Activated naive CD4-positive, alpha-beta T cell (primary cell): ENCODE measurements around the gene CTF1.
"Not testable (repeated sequence)": the region's sequence is repeated elsewhere in the genome, so short reads cannot be mapped to it uniquely, and the experiment has no call there.

ENCODE experiments used
- DNase-seq, 4 experiments: peaks; one replicate each; lab custom pipeline; 2025; lab: John Stamatoyannopoulos, UW

CTF1 gene, protein sequence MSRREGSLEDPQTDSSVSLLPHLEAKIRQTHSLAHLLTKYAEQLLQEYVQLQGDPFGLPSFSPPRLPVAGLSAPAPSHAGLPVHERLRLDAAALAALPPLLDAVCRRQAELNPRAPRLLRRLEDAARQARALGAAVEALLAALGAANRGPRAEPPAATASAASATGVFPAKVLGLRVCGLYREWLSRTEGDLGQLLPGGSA

DNA sequence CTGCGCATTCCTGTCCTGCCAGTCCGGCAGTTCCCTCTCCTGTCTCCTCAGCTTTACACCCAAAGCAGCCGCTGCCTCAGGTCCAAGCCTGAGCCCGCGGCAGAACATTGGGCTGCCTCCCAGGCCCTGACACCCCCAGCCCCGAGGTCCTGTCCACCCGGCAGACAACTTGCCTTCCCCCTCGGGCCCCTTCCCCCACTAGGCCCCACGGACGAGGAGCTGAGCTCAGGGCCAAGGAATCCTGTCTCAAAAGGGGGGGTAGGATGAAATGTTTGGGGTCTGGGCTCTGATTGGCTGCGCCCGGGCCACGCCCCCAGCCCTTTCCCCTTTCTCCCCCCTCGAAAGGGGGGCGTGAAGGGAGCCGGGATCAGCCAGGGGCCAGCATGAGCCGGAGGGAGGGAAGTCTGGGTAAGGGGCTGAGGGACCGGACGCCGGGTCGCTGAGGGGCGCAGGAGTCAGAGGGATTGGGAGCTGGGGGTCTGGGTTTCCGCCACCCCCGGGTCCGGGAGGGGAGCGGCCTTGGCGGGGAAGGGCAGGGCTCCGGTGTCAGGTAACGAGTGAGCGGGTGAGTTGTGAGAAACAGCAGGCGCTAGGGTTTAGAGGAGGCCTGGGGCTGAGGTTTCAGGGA lies at the start of gene CTF1:
CTF1 (plus strand) TSS at position 354 of the 628 bp plus-strand sequence; CDS start at position 384, 30 bp downstream.
- DNase-seq = no peak

DNA sequence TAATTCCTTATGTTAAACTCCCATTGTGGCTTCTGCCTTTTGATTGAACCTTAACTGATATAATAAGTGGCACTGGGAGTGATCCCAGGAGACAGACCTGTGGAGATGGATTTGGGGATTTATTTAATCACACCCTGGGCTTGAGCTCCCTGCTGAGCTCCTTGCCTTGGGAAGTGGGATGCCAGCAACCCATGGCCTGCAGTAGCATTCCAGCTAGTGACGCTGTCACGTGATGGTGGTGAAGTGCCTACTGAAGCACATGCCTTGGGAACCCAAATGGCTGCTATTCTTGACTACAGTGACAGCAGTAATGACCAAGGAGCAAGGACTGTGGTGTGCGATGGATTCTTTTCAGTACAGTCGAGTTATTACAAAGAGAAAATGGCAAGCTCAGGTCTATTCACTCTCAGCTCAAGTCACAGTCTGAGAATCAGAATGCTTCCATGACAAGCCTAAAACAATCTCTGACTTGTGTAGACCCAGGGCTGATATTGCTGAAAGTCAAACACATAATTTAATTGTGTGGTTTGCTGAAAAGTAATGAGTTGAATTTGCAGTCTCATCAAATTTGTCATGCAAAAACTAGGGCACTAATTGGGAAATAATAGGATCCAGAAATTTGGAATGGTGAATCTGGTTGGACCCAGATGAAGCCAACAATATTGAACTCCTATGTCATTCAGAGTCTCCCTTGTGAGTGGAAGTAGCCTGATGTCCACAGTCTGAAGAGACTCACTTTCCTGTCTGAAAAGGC lies 49.6 kb upstream of the CTF1 start:
- DNase-seq = no peak

DNA sequence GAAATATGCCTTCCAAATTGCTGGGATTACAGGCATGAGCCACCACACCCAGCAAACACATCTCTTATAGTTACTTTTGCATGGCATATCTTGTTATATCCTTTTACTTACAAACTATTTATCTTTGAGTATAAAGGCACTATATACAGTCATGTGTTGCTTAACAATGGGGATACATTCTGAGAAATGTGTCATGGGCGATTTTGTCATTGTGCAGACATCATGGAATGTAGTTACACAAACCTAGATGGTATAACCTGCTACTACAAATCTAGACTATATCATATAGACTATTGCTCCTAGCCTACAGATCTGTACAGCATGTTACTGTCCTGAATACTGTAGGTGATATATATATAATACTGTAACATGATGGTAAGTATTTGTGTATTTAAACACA lies 46.2 kb upstream of the CTF1 start:
- no peak for DNase-seq

DNA sequence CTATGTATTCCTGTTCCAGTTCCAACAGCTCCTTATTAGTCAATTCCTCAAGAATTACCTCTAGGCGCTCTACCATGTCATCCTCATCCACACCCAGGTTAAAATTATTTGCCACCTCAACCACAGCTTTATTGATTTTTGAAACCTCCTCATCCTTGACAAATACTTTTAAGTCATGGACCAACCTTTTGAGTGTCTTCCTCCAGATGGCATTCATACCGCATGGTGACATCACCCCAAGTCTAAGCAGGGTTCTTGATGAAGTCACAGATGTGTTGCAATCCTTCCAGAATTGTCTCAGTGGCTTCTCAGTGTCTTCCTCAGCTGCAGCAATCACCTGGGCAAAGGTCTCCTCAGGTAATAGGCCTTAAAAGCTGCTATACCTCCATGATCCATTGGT lies 42.7 kb upstream of the CTF1 start:
- DNase-seq = no peak

DNA sequence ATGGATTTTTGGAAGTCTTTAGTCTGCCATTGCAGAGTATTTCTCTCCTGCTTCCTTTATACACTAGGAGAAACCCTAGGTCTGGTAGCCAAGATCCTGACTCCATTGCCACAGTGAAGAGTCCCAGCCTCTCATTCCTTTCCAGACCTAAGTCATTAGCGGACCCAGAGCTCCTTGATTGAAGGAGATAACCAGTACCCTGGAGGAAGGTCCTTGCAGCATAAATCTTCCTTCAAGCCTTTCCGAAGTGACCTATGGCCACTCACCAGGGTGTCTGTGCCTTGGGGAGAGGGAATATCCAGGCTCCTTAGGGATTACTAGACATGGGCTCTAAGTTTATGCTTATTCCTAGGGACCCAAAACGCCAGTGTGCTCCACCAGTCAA lies 38.3 kb upstream of the CTF1 start:
- DNase-seq = no peak

DNA sequence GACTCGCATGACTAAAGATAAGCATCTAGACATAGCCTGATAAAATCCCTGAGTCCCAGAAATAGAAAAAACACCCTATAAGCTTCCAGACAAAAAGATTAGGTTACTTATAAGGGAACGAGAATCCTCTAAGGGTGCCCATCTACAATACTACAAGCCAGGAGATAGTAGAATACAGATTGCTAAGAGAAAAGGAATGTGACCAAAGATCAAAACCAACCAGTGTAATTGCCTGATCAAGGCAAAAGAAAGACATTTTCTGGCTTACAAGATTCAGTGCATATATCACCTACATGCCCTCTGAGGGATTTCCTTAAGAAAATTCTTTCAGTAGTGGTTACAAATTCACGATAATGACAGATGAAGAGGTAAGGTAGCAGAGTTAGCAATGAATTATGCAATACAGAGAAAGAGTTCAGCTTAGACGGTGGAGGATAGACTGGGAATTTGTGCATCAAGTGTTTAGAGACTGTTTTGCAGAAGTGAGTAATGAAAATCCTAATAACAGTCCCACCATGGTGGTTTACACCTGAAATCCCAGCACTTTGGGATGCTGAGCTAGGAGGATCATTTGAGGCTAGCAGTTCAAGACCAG lies 37.5 kb upstream of the CTF1 start:
- DNase-seq = no peak

DNA sequence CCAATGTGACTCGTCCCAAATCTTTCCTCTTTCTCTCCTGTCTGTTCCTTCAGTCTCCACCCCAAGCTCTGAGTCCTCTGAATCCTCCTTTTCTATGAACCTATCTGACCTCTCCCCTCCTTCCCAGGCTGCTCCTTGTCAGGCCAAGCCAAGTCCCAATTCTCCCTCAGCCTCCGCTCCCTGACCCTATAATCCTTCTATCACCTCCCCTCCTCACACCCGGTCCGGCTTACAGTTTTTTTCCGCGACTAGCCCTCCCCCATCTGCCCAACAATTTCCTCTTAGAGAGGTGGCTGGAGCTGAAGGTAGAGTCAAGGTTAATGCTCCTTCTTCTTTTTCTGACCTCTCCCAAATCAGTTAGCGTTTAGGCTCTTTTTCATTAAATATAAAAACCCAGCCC lies 35.7 kb upstream of the CTF1 start:
- DNase-seq = not testable (repeated sequence)

DNA sequence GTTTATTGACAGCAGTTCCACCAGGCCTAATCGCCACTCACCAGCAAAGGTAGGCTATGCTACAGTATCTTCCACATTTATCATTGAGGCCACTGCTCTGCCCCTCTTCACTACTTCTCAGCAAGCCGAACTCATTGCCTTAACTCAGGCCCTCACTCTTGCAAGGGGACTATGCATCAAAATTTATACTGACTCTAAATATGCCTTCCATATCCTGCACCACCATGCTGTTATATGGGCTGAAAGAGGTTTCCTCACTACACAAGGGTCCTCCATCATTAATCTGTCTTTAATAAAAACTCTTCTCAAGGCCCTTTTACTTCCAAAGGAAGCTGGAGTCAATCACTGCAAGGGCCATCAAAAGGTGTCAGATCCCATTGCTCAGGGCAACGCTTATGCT lies 33.2 kb upstream of the CTF1 start:
- not testable (repeated sequence) for DNase-seq

DNA sequence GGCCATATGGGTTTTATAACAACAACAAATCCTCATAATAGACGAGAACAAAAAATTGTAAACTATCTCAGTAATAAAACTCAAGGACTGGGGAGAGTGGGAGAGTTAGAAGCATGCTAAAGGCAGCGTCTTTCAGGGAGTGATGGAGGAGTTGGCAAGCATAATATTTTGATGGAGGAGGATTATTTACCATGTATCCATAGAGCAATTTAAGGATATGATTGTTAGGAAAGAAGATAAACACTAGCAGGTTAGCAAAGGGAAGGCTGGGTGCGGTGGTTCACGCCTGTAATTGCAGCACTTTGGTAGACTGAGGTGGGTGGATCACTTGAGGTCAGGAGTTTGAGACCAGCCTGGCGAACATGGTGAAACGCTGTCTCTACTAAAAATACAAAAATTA lies 30.4 kb upstream of the CTF1 start:
- no peak for DNase-seq

DNA sequence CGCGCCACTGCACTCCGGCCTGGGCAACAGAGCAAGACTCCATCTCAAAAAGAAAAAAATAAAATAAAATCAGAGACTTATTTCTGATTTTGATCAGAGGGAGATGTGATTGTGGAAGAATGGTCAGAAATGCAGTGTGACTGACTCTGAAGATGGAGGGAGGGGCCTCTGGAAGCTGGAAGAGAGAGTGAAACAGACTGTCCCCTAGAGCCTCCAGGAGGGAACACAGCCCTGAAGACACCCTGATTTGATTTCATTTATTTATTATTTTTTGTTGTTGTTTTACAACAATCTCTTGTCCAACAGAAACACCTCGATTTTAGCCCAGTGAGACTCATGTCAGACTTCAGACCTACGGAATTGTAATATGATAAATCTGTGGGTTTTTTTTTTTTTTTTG lies 28.7 kb upstream of the CTF1 start:
- no peak for DNase-seq

DNA sequence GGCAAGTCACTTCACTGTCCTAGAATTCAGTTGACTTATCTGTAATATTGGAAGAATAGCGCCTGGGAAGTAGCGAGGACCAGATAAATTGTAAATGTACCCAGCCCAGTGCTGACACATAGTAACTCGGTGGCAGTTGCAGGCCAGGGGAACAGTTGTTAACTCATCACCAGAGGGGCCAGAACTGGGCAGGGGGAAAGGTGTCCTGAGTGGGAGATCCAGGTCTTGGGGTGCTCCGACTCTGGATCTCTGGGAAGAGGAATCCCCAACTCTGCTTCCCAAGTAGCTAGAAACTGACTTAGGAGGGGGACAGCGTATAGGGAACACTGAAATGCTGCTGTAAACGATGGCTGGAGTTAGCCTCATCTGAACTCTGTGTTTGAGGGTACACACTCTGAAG lies 25.5 kb upstream of the CTF1 start:
- no peak for DNase-seq

DNA sequence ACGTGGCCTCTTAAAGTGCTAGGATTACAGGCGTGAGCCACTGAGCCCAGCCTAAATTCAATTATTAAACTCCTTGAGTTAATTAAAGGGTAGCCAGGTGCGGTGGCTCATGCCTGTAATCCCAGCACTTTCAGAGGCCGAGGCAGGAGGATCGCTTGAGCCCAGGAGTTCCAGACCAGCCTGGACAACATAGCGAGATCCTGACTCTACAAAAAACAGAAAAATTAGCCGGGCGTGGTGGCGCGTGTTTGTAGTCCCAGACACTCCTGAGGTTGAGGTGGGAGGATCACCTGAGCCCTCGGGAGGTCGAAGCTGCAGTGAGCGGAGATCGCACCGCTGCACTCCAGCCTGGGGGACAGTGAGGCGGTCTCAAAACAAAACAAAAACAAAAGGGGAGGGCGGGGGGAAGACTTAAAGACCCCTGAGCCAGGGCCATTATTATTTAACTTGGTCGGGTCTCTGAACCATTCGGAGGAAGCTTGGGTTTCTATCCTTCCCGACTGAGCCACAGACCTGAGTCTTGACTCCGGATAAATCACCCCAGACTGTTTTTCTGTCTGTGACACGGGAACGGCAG lies 22.1 kb upstream of the CTF1 start:
- DNase-seq = no peak

DNA sequence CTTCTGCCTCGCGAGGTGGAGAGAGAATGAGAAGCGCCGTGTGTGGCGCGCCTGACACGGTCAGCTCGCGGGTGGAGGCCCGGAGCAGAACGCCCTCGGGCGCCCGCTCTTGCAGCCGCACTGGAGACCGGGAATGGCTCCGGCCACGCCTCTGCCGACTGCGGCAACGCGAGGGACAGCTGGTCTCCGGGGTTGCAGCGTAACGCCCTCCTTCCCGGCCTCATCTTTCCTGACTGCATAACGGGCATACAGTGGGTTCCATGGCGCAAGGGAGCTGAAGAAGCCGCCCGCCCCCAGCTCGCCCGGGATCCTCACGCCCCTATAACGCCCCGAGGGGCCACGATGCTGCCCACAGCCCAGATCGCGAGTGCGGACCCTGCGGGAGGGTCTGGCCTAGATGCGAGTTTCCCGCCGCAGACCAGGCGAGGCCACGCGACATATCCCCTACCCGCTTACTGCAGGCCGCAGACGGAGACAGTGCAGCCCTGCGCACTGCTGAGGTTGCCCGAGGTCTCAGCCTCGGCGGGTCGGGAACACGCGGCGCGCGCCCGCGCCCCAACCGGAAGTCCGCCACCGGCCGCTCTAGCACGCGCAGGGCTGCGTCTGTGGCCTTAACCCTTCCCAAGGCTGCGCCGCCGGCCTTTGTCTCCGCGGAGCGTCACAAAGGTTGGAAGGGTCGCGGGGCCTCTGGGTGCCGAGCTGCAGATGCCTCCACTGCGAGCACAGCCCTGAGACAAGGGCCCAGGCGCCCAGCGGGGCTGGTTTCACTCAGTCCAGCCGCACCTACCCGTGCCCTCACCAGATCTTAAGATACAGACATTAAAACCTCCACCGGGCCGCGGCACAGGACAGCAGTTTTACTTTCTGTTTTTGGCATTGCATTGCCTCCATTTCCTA lies 21.3 kb upstream of the CTF1 start:
- peak; percentile 82 to 88 (median 84) for DNase-seq

DNA sequence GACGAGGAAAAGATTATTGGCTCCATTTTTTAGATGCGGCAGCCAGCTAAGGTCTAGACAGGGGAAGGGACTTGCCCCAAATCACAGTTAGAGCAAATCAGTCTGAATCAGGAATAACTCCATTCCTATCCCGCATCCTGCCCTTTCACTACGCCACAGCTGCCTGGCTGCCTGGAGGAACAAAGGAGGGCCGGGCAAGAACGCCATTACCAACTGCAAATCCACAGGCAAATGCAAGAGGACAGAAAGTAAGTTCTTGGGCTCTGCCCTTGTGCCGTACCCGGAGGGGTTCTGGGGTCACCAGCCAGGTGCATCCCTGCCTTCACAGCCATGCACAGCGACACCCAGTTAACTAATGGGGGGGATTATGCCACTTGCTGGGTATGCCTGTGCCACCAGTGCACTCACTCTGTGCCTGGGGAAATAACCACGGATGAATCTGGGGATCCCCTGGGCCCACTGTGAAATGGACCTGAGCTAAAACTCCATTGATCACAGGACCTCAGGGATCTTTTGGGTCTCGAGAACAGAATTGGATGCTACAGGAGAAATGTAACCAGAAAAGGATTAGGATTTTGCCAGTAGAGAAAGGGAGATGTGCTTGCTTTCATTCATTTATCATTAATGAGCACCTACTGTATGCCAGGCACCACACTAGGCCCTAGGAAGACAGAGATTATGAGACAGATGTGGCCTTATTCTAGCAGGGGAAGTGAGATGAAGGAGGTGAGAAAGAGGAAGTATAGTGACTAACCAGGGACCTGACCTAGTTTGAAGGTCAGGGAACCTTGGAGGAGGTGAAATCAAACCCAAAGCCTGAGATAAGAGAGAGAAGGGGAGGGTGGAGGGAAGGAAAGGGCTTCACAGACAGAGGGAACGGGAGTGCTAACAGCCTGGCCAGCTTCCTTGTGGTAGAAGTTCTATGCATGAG lies 20.3 kb upstream of the CTF1 start:
- no peak for DNase-seq

DNA sequence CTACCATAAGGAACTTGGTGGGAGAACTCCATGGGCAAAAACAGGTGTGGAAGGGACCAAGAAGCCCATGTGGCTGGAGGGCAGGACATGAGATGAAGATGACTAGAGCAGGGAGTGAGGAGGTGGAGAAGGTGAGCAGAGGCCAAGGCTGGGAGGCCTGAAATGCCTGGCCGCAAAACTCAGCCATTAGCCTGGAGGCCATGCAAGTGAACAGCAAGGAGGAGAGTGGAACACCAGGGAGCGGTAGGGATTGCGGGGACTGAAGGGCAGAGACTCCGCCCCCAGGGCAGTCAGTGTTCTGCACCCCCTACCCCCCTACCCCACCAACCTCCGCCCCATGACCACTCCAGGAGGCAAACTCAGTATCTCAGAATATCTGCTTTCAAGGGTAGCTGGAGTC lies 19.5 kb upstream of the CTF1 start:
- no peak for DNase-seq

DNA sequence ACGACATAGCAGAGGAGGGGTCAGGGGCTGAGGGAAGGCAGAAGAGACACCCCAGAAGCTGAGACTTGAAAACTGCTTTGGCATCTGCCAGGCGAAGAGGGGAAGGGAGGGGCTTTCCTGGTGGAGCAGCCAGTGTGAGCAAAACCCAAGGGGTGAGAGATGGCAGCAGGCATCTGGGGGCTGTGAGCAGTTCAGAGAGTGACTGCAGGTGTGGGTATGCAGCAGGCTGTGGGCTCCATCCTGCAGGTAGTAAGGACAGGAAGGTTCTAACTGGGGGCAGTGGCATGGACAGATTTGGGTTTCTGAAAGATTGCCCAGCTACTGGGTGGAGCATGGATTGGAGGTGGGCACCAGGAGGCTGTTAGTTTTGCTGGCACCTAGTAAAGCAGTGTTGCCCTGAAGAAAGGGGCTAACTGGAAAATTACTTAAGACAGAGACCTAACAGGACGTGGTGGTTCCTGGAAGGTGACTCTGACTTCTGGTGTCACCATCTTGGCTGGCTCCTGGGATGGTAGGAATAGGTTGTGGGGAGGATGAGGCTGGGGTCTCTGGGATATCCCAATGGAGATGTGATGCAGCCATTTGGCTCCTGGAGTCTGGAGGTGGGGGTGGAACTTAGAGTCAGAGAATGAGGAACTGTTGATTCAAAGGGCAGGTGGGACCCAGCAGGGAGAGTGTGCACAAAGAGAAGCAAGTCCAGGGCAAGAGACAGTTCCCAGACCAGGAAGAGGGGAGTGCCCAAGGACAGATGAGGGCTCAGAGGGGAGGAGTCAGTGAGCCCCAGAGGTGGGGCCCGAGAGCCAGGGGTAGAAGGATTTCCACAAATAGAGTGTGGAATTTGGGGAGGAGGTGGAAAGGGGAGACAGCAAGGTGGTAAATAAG lies 13.7 kb upstream of the CTF1 start:
- DNase-seq = no peak

DNA sequence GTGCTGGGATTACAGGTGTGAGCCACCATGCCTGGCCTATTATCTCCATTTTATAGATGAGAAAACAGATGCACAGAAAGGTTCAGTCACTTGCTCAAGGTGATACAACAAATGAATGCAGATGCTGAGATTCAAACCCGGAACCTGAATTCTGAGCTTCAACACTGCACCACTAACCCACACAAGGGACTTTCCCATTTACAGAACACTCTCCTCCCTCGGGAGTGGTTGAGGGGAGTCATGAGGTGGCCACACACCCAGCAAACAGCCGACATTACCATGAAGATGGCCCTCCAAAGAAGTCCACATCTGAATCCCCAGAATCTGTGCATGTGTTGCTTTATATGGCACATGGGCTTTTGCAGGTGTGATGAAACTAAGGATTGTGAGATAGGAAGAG lies 11.7 kb upstream of the CTF1 start:
- DNase-seq = no peak

DNA sequence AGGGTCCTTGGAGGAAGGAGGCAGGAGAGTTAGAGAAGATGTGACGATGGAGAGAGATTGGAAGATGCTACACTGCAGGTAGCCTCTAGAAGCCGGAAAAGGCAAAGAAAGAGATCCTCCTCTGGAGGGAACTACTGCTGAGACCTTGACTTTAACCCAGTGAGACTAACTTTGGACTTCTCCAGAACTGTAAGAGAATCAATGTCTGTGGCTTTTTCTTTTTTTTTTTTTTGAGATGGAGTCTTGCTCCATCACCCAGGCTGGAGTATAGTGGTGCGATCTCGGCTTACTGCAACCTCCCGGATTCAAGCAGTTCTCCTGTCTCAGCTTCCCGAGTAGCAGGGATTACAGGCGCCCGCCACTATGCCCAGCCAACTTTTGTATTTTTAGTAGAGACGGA lies 11.2 kb upstream of the CTF1 start:
- DNase-seq = no peak

DNA sequence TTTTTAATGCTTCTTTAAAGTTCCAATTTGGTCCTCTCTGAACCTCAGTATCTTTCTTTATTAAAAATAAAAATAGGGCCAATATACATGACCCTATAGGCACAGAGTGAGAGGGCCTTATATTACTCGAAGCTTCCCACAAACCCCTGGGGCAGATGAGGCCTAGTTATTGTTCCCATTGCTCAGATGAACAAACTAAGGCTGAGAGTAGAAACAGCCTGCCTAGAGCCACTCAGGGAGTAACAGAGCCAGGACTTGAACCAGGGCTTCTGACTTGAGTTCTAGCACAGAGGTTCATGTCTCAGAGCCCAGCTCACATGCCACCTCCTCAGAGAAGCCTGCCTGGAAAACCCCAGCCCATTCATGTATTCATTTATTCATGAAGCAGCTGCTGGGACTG lies 10.3 kb upstream of the CTF1 start:
- no peak for DNase-seq

DNA sequence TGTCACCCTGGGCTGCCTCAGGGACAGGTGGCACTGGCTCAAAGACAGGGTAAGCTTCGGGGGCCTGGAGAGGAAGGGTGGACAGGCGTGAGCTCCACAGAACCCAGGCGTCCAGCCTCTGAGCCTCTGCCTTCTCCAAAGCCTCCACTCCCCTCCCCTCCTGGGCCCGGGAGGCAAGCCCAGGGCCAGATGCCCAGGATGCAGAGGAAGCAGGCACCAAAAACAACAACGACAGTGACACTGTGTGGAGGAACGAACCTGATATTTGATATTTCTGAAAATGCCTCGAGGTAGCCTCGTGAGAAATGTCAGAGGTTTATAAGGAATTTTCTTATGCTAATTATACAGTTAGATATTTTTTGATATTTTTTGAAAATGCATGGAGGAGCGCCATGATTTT lies 8.5 kb upstream of the CTF1 start:
- no peak for DNase-seq
